ENCODE results near the gene ADSS2. TPM values are rescaled to one million over a fixed set of nuclear protein-coding genes. Genes with fewer than 3 reads are reported as not detected.

ADSS2 gene
- total and polyA plus RNA-seq, 7 experiments from 2014 or later: 25.3 to 61.0 (median 42.3) TPM

- ChIA-PET POLR2A (no interaction called here), CTCF (no interaction called here)
- H3K36me3 ChIP-seq (ENCODE audit: control insufficient read depth in 2 of 3, insufficient read depth in 3 of 3, low read length in 3 of 3): peaks cover 0 to 15% (median 5%) of the 10 kb centered on the region in 3 experiments
- no peak overlapping the region for H3K4me3 ChIP-seq (ENCODE audit: low read length)
- no peaks in the 10 kb centered on the region for H3K4me1 ChIP-seq (ENCODE audit: control insufficient read depth in 2 of 2, insufficient read depth in 2 of 2, low read length in 2 of 2)
- Mint-ChIP-seq H3K9me3 (no peaks in the 10 kb centered on the region), H3K36me3 (peaks cover 5 to 27% (median 18%) of the 10 kb centered on the region in 5 donors), H3K4me3 (no peak overlapping the region), H3K27me3 (no peaks in the 10 kb centered on the region), H3K27ac (no peak overlapping the region), H3K4me1 (peaks cover 21 to 47% (median 36%) of the 10 kb centered on the region in 7 donors)
- ATAC-seq: no peak
- no peak for DNase-seq
- no peaks in the 10 kb centered on the region for H3K27me3 ChIP-seq (ENCODE audit: control insufficient read depth in 2 of 2, insufficient read depth in 2 of 2, low read length in 2 of 2)
- H3K27ac ChIP-seq (ENCODE audit: low read depth, low read length): no peak overlapping the region
- no peaks in the 10 kb centered on the region for H3K9me3 ChIP-seq (ENCODE audit: control insufficient read depth in 2 of 3, low read length in 3 of 3)
- intact Hi-C loops (cut with micrococcal nuclease): loop anchor here in 1 of 2 donors (2.0 kb wide), 1 partner anchor 14 kb away; the partner anchor contains the start of gene ADSS2
Observed at GRCh38 chr1:244437086-244437468, 14.6 kb downstream of the ADSS2 start.

DNA sequence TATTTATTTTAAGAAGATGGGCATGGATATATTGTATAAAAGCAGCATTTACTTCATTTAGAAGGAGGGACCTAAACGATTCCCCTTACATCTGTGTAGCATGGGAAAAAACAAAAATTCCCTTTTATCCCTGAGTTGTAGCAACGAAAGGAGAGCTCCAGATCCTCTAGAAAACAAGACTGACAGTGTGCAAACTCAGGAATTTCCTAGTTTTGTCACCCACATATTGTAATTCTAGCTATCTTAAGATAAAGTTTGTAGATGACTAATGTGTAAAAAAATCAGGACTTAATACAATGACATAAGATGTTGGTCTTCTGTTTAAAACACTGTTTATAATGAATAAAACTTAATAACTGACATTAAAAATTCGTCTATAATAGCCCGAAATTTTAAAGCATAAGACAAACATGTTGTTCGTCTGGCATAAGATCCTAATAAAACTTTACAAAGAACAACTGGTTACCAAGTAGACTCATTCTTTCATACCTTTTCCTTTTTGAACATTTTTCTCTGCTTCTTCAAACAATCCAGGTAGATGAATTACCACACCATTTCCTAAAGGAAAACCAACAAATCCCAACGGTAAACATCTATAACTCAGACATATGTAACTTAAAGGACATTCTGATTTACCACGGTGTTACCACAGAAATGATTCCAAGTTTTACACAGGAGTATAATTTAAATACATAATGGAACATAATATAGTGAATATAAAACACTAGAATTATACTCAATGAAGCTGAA, 15.2 kb downstream of the ADSS2 start:
- Mint-ChIP-seq H3K36me3 (peaks cover 5 to 30% (median 18%) of the 10 kb centered on the region in 5 donors), H3K27ac (peak overlapping the region in 3 of 9 donors; percentile 19 to 65 (median 41)), H3K27me3 (no peaks in the 10 kb centered on the region), H3K4me1 (peaks cover 21 to 45% (median 35%) of the 10 kb centered on the region in 7 donors), H3K4me3 (no peak overlapping the region), H3K9me3 (no peaks in the 10 kb centered on the region)
- intact Hi-C loops (cut with micrococcal nuclease): loop anchor here in 1 of 2 donors (2.0 kb wide), 1 partner anchor 14 kb away; the partner anchor contains the start of gene ADSS2
- Histone ChIP-seq H3K27me3 (ENCODE audit: control insufficient read depth in 2 of 2, insufficient read depth in 2 of 2, low read length in 2 of 2) (no peaks in the 10 kb centered on the region), H3K4me1 (ENCODE audit: control insufficient read depth in 2 of 2, insufficient read depth in 2 of 2, low read length in 2 of 2) (no peaks in the 10 kb centered on the region), H3K36me3 (ENCODE audit: control insufficient read depth in 2 of 3, insufficient read depth in 3 of 3, low read length in 3 of 3) (peaks cover 5 to 19% (median 5%) of the 10 kb centered on the region in 3 experiments), H3K9me3 (ENCODE audit: control insufficient read depth in 2 of 3, low read length in 3 of 3) (no peaks in the 10 kb centered on the region), H3K4me3 (ENCODE audit: low read length) (no peak overlapping the region), H3K27ac (ENCODE audit: low read depth, low read length) (no peak overlapping the region)
- ChIA-PET POLR2A (no interaction called here), CTCF (no interaction called here)
- no peak for DNase-seq
- no peak for ATAC-seq

DNA sequence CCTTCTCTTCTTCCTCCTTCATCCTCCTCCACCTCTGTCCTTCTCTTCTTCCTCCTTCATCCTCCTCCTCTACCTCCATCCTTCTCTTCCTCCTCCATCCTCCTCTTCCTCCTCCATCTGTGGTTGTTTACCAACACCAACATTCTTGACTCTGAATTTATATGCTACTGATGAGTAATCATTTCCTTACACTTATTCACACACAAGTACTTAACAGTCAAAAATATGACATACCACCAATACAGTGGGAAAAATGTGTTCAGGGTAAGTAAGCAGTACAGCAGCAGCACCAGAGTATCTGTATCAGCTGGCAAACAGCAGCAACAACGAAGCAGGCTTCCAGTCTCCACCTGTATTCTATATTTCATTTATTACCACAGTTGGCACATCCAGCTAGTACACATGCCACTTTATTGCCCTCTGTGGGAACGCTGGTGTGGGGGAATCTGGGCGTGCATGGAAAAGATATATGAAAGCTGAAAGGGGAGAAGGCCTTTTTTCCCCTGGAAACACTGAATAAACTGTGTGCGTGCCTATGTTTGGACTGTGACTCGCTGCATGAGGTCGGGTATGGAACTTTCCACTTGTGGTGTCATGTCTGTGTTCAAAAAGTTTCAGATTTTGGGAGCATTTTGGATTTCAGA, 16.0 kb downstream of the ADSS2 start:
- no peaks in the 10 kb centered on the region for H3K4me1 ChIP-seq (ENCODE audit: control insufficient read depth in 2 of 2, insufficient read depth in 2 of 2, low read length in 2 of 2)
- no peaks in the 10 kb centered on the region for H3K27me3 Mint-ChIP-seq
- H3K27ac ChIP-seq (ENCODE audit: low read depth, low read length): no peak overlapping the region
- POLR2A ChIA-PET: no interaction called here
- H3K4me1 Mint-ChIP-seq: peaks cover 21 to 44% (median 35%) of the 10 kb centered on the region in 7 donors
- H3K27ac Mint-ChIP-seq: peak overlapping the region in 3 of 9 donors; percentile 19 to 80 (median 65)
- no peak for ATAC-seq
- H3K27me3 ChIP-seq (ENCODE audit: control insufficient read depth in 2 of 2, insufficient read depth in 2 of 2, low read length in 2 of 2): no peaks in the 10 kb centered on the region
- no peak overlapping the region for H3K4me3 Mint-ChIP-seq
- H3K9me3 Mint-ChIP-seq: no peaks in the 10 kb centered on the region
- no peak overlapping the region for H3K4me3 ChIP-seq (ENCODE audit: low read length)
- H3K9me3 ChIP-seq (ENCODE audit: control insufficient read depth in 2 of 3, low read length in 3 of 3): no peaks in the 10 kb centered on the region
- peak in 1 of 9 donors; percentile 42 for DNase-seq
- peaks cover 5 to 31% (median 18%) of the 10 kb centered on the region in 5 donors for H3K36me3 Mint-ChIP-seq
- intact Hi-C loops (cut with micrococcal nuclease): loop anchor here (2.0 kb wide), 1 partner anchor 15 kb away; the partner anchor contains the start of gene ADSS2 (in 2 of the 2)
- H3K36me3 ChIP-seq (ENCODE audit: control insufficient read depth in 2 of 3, insufficient read depth in 3 of 3, low read length in 3 of 3): peaks cover 6 to 20% (median 7%) of the 10 kb centered on the region in 3 experiments
- CTCF ChIA-PET: no interaction called here

- Histone ChIP-seq H3K4me1 (ENCODE audit: control insufficient read depth in 2 of 2, insufficient read depth in 2 of 2, low read length in 2 of 2) (no peaks in the 10 kb centered on the region), H3K4me3 (ENCODE audit: low read length) (no peak overlapping the region), H3K27me3 (ENCODE audit: control insufficient read depth in 2 of 2, insufficient read depth in 2 of 2, low read length in 2 of 2) (no peaks in the 10 kb centered on the region), H3K9me3 (ENCODE audit: control insufficient read depth in 2 of 3, low read length in 3 of 3) (no peaks in the 10 kb centered on the region), H3K27ac (ENCODE audit: low read depth, low read length) (no peak overlapping the region), H3K36me3 (ENCODE audit: control insufficient read depth in 2 of 3, insufficient read depth in 3 of 3, low read length in 3 of 3) (peaks cover 7 to 24% (median 13%) of the 10 kb centered on the region in 3 experiments)
- no peak overlapping the region for H3K27ac Mint-ChIP-seq
- CTCF ChIA-PET: no interaction called here
- DNase-seq: no peak
- no peaks in the 10 kb centered on the region for H3K27me3 Mint-ChIP-seq
- POLR2A ChIA-PET: interaction anchor here (0.6 to 0.8 kb wide), 3 partner anchors 33 to 1117 kb away, joined by 3 read pairs; no protein-coding TSS in a partner anchor
- intact Hi-C loops (cut with micrococcal nuclease): no loop called here
- H3K4me1 Mint-ChIP-seq: peaks cover 18 to 34% (median 22%) of the 10 kb centered on the region in 7 donors
- no peak overlapping the region for H3K4me3 Mint-ChIP-seq
- H3K9me3 Mint-ChIP-seq: no peaks in the 10 kb centered on the region
- no peak for ATAC-seq
- H3K36me3 Mint-ChIP-seq: peaks cover 8 to 38% (median 25%) of the 10 kb centered on the region in 5 donors
Observed at GRCh38 chr1:244431166-244431565, 20.5 kb downstream of the ADSS2 start.

- ChIA-PET CTCF (no interaction called here), POLR2A (no interaction called here)
- H3K4me1 ChIP-seq (ENCODE audit: control insufficient read depth in 2 of 2, insufficient read depth in 2 of 2, low read length in 2 of 2): no peaks in the 10 kb centered on the region
- no peak overlapping the region for H3K27ac Mint-ChIP-seq
- H3K36me3 ChIP-seq (ENCODE audit: control insufficient read depth in 2 of 3, insufficient read depth in 3 of 3, low read length in 3 of 3): peaks cover 7 to 14% (median 7%) of the 10 kb centered on the region in 3 experiments
- H3K36me3 Mint-ChIP-seq: peaks cover 8 to 35% (median 19%) of the 10 kb centered on the region in 5 donors
- no peak for DNase-seq
- no peak for ATAC-seq
- H3K4me1 Mint-ChIP-seq: peaks cover 12 to 26% (median 20%) of the 10 kb centered on the region in 7 donors
- H3K9me3 ChIP-seq (ENCODE audit: control insufficient read depth in 2 of 3, low read length in 3 of 3): no peaks in the 10 kb centered on the region
- no peak overlapping the region for H3K27ac ChIP-seq (ENCODE audit: low read depth, low read length)
- H3K4me3 ChIP-seq (ENCODE audit: low read length): no peak overlapping the region
- H3K27me3 ChIP-seq (ENCODE audit: control insufficient read depth in 2 of 2, insufficient read depth in 2 of 2, low read length in 2 of 2): no peaks in the 10 kb centered on the region
- no peaks in the 10 kb centered on the region for H3K9me3 Mint-ChIP-seq
- no peaks in the 10 kb centered on the region for H3K27me3 Mint-ChIP-seq
- H3K4me3 Mint-ChIP-seq: no peak overlapping the region
- intact Hi-C loops (cut with micrococcal nuclease): no loop called here
Observed at GRCh38 chr1:244429818-244430217, 21.9 kb downstream of the ADSS2 start.

DNA sequence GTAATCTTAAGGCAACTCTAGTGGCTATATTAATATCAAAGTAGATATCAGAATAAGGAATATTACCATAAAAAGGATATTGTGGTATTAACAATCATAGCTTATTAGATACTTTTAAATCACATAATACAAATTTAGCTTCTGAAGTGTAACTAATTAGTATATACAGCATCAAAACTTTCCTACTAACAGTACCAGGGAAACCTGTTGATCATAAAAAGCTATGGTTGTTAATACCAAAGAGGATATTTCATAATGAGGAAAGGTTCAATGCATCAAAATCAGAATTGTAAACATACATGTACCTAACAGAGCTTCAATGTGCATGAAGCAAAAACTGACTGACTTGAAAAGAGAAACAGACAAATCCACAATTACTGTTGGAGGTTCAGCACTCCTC, 24.1 kb downstream of the ADSS2 start:
- Histone ChIP-seq H3K27me3 (ENCODE audit: control insufficient read depth in 2 of 2, insufficient read depth in 2 of 2, low read length in 2 of 2) (no peaks in the 10 kb centered on the region), H3K4me1 (ENCODE audit: control insufficient read depth in 2 of 2, insufficient read depth in 2 of 2, low read length in 2 of 2) (no peaks in the 10 kb centered on the region), H3K36me3 (ENCODE audit: control insufficient read depth in 2 of 3, insufficient read depth in 3 of 3, low read length in 3 of 3) (peaks cover 11 to 25% (median 16%) of the 10 kb centered on the region in 3 experiments), H3K9me3 (ENCODE audit: control insufficient read depth in 2 of 3, low read length in 3 of 3) (no peaks in the 10 kb centered on the region), H3K27ac (ENCODE audit: low read depth, low read length) (no peak overlapping the region), H3K4me3 (ENCODE audit: low read length) (no peak overlapping the region)
- intact Hi-C loops (cut with micrococcal nuclease): no loop called here
- ATAC-seq (no peak), DNase-seq (no peak)
- H3K27me3 Mint-ChIP-seq: no peaks in the 10 kb centered on the region
- H3K4me1 Mint-ChIP-seq: peaks cover 14 to 26% (median 19%) of the 10 kb centered on the region in 7 donors
- H3K9me3 Mint-ChIP-seq: no peaks in the 10 kb centered on the region
- CTCF ChIA-PET: no interaction called here
- H3K27ac Mint-ChIP-seq: no peak overlapping the region
- H3K36me3 Mint-ChIP-seq: peaks cover 8 to 38% (median 25%) of the 10 kb centered on the region in 5 donors
- no peak overlapping the region for H3K4me3 Mint-ChIP-seq
- POLR2A ChIA-PET: no interaction called here

Measured in naive thymus-derived CD4-positive, alpha-beta T cell (primary cell).